ENCODE results near the gene ZFR2.
"Not testable (repeated sequence)": the region's sequence is repeated elsewhere in the genome, so short reads cannot be mapped to it uniquely, and the experiment has no call there.

ZFR2 gene

DNA sequence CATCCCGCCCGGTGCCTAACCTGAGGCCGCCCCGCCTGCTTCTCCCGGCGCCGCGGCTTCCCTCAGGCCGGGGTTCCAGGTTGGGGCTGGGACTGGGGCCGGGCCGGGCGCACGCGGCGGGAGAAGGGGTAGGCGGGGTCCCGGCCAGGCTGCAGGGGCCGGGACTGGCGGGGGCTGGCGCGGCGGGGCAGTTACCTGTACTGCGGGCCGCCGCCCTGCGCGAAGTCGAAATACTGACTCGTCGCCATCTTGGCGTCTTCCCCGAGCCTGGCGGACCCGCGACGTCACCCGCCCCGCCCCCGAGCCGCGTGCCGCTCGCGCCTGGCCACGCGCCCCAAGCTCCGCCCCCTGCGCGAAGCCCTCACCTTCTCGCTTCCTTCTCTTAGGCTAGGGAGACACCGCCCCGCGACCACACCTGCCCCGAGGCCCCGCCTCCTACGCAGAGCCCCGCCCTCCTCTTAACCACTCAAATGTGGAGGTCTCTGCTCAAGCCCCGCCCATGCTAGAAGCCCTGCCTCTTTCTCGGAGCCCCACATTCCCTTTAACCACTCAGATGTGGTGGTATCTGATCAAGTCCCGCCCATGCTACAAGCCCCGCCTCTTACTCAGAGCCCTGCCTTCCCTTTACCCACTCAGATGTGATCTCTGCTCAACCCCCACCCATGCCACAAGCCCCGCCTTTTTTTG is at the start of gene ZFR2:
Gene ZFR2, minus strand, starts transcription at position 269 of the 687 bp plus-strand sequence. Its CDS starts 21 bp downstream, at position 248.
- DNase-seq = peak; percentile 22 to 29

DNA sequence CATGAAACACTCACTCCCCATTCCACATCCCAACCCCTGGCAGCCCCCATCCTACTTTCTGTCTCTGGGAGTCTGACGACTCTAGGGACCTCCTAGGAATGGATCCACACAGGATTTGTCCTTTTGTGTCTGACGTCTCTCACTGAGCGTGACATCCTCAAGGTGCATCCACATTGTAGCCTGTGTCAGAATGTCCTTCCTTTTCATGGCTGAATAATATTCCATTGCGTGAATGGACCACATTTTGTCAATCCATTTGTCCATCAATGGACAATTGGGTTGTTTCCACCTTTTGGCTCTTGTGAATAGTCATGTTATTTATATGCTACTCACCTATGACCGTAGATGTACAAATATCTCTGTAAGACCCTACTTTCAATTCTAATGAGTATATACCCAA is 47.2 kb upstream of the ZFR2 start:
- no peak for DNase-seq

DNA sequence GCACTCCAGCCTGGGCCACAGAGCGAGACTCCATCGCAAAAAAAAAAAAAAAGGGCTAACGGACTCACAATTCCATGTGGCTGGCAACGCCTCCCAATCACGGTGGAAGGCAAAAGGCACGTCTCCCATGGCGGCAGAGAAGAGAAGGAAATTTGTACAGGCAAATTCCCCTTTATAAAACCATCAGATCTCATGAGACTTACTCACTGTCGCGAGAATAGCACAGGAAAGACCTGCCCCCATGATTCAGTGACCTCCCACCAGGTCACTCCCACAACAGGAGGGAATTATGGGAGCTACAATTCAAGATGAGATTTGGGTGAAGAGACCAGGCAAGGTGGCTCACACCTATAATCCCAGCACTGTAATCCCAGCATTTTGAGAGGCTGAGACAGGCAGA is 45.4 kb upstream of the ZFR2 start:
- DNase-seq = no peak

DNA sequence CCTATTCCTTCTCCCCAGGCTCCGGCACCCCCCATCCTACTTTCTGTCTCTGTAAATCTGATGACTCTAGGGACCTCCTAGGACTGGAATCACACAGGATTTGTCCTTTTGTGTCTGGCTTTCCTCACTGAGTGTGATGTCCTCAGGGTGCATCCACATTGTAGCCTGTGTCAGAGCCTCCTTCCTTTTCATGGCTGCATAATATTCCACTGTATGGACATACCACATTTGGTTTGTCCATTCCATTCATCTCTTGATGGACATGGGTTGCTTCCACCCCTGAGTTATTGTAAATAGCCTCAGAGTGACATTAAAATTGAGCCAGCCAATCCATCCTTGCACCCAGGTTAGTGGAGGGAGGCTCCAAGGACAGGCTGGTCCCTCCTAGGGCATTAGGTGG is 41.3 kb upstream of the ZFR2 start:
- DNase-seq = no peak

DNA sequence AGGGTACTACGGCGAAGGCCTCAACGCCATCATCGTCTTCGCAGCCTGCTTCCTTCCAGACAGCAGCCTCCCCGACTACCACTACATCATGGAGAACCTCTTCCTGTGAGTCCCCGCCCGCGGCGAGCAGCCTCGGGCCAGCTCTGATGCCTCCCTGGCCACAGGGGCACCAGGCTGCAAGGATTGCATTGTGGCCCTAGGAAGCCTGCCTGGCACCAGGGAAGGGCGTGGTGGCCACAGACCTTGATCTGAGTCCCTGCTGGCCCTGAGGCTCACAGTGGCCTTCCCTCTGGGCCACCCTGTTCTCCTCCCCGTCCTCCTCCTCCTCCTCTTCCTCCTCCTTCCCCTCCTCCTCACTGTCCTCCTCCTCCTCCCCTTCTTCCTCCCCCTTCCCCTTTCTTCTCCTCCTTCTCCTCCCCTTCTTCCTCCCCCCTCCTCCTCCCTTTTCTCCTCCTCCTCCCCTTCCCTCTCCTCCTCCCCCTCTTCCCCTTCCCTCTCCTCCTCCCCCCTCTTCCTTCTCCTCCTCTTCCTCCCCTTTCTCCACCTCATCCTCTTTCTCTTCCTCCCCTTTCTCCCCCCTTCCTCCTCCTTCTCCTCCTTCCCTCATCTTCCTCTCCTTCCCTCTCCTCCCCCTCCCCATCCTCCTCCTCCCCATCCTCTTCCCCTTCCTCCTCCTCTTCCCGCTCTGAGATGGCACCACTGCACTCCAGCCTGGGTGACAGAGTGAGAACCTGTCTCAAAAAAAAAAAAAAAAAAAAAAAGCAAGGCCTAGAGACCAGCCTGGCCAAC is 39.6 kb upstream of the ZFR2 start:
- no peak for DNase-seq

DNA sequence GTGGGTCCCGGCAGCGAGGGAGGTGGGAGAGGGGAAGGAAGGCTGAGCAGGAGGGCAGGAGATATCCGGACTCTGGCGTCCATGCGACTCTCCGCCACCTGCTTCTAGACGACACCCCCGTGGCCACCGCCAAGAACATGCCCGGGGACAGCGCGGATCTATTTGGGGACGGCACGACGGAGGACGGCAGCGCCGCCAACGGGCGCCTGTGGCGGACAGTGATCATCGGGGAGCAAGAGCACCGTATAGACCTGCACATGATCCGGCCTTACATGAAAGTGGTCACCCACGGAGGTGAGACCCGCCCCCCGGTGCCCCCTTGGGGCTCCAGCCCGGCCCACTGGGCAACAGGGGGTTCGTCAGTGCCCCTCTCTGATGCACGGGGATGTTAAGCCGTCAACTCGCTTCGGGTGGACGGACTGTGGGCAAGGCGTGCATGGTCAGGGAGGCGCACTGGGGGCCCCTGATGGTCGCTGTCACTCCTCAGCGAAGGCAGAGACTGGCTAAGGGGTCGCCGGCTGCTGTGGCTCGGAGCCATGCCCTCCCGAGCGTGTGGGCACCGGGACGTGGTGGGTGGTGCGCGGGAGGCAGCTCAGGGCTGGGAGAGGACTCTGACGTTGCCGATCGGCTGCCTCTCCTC is 38.9 kb upstream of the ZFR2 start:
- no peak for DNase-seq

DNA sequence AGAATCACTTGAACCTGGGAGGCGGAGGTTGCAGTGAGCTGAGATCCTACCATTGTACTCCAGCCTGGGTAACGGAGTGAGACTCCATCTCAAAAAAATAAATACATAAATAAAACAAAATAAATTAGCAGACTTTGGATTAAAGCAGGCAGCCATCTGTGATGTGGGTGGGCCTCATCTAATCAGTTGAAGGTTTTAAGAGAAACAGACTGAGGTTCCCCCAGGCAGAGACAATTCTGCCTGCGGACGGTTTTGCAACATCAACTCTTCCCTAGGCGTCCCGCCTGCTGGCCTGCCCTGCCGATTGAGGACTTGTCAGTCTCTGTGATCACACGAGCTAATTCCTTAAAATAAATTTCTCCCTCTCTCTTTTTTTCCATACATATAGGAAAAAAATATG is 35.4 kb upstream of the ZFR2 start:
- no peak for DNase-seq

DNA sequence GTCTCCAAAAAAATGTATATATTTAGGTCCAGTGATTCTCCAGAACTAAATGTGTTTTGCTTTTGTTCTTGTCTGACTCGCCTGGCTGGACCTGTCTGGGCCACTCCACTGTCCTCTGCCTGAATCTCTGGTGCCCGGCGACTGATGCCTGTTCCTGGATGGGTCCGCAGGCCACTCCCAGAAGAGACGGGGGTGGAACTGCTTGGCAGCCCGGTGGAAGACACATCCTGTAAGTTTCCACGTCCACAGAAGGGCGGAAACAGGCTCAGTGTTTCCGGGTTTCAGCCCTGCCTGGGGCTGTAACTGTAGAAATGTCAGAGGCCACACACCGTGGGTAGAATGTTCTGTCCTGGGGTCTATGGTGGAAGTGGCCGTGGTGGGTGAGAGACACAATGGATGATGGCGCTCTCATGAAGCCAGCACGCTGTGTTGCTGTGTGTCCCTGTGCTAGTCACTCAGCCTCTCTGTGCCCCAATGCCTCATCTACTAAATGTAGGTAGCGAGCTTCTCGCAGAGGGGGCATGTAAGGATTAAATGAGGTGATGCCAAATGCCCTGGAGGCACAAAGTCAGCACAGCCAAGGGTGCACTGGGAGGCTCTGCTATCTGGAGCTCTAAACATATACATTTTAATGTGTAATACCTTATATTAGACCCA is 33.6 kb upstream of the ZFR2 start:
- DNase-seq = no peak

DNA sequence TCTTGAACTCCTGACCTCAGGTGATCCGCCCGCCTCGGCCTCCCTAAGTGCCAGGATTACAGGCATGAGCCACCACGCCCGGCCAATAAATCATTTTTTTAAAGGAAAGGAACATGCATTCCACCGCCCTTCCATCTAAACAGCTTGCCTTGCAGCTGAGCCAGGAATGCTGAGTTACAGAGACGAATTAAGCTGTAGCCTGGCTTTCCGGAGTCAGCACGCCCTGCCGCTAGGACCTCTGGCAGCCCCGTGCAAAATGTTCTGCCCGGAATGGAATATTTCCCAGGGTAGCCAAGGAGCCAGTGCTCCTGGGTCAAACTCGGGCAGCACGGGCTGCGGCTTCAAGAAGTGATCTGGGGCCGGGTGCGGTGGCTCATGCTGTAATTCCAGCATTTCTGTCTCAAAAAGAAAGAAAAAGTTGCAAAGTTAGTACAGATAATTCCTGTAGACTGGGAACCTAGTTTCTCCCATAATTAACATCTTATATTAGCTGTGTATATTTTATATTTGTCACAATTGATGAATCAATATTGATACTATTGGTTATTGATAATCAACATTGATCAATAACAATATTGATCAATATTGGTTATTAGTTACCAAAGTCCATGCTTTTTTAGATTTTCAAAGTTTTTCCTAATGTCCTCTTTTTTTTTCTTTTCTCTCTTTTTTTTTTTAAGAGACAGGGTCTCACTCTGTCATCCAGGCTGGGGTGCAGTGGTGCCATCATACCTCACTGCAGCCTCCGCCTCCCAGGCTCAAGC is 30.9 kb upstream of the ZFR2 start:
- DNase-seq = no peak

DNA sequence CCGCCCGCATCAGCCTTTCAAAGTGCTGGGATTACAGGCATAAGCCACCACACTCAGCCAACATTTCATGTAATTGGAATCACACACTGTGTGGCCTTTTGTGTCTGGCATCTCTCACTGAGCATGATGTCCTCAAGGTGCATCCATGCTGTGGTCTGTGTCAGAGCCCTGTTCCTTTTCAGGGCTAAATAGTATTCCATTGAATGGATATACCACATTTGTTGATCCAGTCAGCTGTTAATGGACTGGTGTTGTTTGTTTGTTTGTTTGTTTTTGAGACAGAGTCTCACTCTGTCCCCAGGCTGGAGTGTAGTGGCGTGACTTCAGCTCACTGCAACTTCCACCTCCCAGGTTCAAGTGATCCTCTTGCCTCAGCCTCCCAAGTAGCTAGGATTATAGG is 29.6 kb upstream of the ZFR2 start:
- no peak for DNase-seq

DNA sequence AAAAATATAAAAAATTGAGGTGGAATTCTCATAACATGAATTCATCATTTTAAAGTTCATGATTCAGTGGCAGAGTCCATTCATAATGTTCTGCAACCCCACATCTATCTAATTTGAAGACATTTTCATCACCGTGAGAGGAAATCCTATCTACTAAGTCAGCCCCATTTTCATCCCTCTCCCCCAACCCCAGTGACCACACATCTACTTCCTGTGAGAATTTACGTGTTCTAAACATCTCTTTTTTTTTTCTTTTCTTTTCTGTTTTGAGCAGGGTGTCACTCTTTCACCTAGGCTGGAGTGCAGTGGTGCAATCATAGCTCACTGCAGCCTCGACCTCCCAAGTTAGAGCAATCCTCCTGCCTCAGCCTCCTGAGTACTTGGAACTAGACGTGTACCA is 29.1 kb upstream of the ZFR2 start:
- DNase-seq = peak in 1 of 2 donors; percentile 8

DNA sequence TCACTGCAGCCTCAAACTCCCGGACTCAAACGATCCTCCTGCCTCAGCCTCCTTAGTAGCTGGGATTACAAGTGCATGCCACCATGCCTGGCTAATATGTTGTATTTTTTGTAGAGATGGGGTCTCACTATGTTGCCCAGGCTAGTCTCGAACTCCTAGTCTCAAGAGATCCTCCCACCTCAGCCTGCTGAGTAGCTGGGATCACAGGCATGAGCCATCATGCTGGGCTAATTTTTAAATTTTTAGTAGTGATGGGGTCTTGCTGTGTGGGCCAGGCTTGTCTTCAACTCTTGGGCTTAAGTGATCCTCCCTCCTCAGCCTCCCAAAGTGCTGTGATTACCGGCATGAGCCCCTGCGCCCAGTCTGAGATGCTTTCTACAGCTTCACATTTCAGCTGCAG is 26.9 kb upstream of the ZFR2 start:
- DNase-seq = no peak

DNA sequence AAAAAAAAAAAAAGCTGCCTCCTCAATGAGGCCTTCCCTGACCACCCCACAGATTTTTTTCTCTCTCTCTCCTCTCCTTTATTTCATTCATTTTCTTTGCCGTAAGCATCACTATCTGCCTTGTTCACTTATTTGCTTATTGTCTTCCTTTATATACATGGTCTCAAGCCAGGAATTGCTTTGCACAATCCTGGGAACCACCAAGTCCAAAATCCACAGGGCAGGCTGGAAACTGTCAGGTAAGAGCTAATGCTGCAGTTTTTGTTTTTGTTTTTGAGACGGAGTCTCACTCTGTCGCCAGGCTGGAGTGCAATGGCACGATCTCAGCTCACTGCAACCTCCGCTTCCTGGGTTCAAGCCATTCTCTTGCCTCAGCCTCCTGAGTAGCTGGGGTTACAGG is 26.1 kb upstream of the ZFR2 start:
- not testable (repeated sequence) for DNase-seq

DNA sequence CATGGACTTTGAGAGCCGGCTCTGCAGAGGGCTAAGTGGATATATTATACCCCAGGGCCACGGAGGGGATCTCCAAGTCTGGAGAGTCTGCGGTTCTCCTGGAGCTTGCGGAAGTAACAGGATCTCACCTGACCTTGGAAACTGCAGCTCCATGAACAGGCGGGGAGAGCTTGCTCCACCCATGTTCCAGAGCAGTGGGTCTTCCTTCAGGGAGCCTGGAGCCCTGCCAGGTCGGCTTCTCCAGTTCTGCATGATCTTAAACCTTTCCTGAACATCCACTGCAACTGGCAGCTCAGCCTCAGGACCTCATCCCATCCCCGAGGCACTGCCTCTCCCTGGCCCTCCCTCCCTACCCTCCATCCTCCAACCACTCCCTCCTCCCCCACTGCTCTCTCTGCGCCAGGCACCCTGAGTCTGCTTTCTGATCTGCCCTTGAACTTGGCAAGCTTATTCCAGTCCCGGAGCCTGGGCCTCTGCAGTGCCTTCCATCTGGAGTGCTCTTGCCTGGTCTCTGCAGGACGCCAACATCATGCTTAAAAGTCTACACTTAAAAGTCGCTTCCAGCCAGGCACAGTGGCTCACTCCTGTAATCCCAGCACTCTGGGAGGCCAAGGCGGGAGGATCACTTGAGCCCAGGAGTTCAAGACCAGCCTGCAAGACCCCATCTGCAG is 24.8 kb upstream of the ZFR2 start:
- no peak for DNase-seq

DNA sequence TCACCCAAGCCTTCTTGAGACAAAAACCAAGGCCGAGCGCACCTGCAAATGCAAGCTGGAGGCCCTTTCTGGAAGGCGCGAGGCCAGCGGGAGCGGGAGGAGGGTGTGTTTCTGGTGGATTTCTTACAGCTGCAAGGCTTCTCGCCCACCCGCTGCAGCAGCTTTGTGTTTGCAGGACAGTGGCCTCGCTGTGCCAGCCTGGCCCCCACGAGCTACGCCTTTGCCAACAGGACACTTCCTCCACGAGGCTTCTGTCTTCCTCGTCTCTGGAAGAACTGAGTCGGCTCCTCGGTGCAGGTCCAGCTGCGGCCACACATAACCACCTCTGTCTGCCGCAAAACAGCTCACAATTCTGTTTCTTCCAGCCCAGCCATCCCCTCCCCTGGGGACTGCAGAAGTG is 21.8 kb upstream of the ZFR2 start:
- no peak for DNase-seq

DNA sequence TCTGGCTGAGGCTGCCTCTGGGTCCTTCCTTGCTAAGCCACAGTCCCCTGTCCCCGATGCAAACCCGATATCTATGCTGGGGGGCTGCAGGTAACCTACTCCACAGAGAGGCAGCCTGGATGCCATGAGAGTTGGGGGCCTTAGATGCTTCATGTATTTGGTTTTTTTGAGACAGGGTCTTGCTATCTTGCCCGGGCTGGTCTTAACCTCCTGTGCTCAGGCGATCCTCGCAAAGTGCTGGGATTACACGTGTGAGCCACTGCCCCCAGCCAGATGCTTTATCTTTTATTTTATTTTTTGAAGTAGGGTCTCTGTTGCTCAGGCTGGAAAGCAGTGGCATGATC is 13.2 kb upstream of the ZFR2 start:
- no peak for DNase-seq

DNA sequence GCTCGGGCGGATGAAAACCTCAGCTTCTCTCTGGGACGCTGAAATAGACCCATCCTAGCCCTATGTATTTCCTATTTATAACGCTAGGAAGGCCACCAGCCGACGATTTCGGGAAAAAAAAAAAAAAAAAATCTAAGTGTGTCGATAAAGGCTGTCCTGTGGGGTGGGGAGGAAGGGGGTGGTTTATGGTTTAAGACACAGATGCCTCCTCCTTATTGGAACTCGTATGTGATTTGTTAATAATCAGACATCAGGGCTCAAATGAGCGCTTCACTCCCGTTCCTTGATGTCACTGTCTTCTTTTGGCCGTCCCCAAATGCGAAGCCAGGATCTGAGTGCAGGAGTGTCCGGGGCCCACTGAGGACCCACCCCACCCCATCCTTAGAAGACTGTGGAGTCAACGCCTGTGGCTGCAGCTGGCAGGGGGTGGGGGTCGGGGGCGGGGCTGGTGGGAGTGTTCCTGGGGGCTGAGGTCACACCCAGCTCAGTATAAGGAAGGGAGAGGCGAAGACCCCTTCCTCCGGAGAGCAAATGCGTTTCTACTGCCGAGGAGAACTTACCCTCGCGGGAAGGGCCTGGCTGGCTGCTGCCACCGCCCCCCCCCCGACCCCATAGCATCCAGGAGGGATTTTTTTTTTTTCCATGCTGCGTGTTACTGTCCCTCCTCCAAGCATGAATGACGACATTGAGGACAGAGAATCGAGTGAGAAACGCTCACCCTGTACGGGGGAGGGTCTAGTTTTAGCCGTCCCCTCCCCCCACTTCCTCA is 12.6 kb upstream of the ZFR2 start:
- DNase-seq = no peak

DNA sequence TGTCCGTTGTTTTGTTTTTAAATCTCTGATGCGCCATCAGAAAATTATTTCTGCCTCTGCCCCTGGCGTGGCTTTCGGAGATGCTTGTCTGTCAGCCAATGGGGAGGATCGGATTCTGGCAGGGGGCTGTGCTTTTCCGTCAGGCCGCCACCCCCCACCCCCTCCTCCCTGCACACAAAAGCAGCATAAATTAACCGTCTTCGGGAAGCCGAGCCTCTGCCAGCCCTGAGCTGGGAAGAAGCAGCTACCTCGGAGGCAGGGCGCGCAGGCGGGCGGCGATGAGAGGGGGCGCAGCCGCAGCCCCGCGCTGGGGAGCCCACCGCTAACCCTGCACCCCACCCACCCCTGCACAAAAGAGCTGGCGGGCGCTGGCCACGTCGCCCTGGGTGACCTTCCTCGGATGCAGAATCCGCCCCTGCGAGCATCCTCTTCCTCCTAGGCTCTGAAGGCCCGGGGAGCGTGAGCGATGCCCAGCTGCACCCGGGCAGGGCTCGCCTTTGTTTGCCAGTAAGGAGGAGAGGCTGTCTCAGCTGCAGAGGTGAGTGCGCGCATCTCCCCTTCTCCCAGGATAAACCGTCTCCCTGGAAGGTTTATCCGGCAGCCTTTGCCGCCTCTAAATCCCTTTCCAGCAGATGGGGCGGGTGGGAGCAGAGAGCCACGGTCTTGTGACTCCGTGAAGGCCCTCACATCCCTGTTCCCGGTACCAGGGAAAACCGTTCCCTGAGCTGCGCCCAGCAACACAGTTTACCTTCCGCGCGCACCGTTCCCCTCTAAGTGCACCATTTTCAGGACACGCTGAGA is 11.8 kb upstream of the ZFR2 start, which contains the start of gene ATCAY:
Gene ATCAY, plus strand, starts transcription at position 215 of the 801 bp plus-strand sequence. CDS start 5,083 bp downstream, outside the sequence.
- DNase-seq = no peak

DNA sequence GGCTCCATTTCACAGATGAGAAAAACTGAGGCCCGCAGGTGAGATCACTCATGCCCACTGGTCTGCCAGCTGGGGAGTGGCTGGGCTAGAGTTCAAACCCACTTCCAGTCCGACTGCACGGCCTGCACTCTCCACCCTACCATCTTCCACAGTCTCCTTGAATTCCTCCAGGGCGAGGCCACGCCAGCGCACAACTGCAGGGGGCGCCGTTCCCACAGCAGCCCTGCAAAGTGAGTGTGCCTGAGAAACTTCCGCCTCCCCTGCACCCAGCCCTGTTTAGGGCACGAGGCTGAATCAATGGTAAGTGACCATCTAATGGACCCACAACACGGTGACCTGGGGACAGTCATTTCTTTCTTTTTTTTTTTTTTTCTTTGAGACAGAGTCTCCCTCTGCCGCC is 10.8 kb upstream of the ZFR2 start:
- DNase-seq = no peak

DNA sequence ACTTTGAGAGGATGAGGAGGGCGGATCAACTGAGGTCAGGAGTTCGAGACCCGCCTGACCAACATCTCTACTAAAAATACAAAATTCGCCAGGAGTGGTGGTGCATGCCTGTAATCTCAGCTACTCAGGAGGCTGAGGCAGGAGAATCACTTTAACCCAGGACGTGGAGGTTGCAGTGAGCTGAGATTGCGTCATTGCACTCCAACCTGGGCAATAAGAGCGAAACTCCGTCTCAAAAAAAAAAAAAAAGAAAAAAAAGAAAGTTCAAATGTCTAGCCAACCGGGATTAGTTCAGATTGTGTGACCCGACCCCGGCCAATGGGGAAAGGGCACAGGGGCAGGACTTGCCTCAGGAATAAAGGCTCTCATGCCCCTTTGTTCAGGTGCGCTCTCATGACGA is 5.9 kb upstream of the ZFR2 start:
- not testable (repeated sequence) for DNase-seq
